Stimulated activated naive CD4-positive, alpha-beta T cell (primary cell): ENCODE data around the gene TMED5.
"Not testable (repeated sequence)": the region's sequence is repeated elsewhere in the genome, so short reads cannot be mapped to it uniquely, and the experiment has no call there.

ENCODE experiments used
- DNase-seq, 6 experiments: peaks; one replicate each; lab custom pipeline; 2025; lab: John Stamatoyannopoulos, UW

Gene TMED5

GRCh38 chr1:93171549-93172034, 8.6 kb downstream of the TMED5 start:
- no peak for DNase-seq

- not testable (repeated sequence) for DNase-seq
These were observed 10.0 kb downstream of the TMED5 start for GRCh38 chr1:93170141-93170678.

GRCh38 chr1:93167006-93167405, 13.2 kb downstream of the TMED5 start:
- DNase-seq = no peak

- DNase-seq = not testable (repeated sequence)
These were observed 14.3 kb downstream of the TMED5 start for GRCh38 chr1:93165895-93166294.

- DNase-seq = no peak
These were observed 15.4 kb downstream of the TMED5 start for GRCh38 chr1:93164816-93165215.

GRCh38 chr1:93163314-93163713, 16.9 kb downstream of the TMED5 start:
- DNase-seq = not testable (repeated sequence)

GRCh38 chr1:93159337-93159736, 20.9 kb downstream of the TMED5 start:
- DNase-seq = no peak

GRCh38 chr1:93155335-93155734, 24.9 kb downstream of the TMED5 start:
- no peak for DNase-seq

GRCh38 chr1:93154898-93155297, 25.3 kb downstream of the TMED5 start:
- no peak for DNase-seq

GRCh38 chr1:93152835-93153234, 27.4 kb downstream of the TMED5 start:
- no peak for DNase-seq

GRCh38 chr1:93151474-93151873, 28.7 kb downstream of the TMED5 start:
- DNase-seq = no peak

- DNase-seq = no peak
These were observed 29.5 kb downstream of the TMED5 start for GRCh38 chr1:93150729-93151128.

GRCh38 chr1:93148001-93148400, 32.2 kb downstream of the TMED5 start:
- no peak for DNase-seq

GRCh38 chr1:93143769-93144168, 36.4 kb downstream of the TMED5 start:
- DNase-seq = no peak

GRCh38 chr1:93143136-93143535, 37.1 kb downstream of the TMED5 start:
- no peak for DNase-seq

GRCh38 chr1:93142161-93142560, 38.1 kb downstream of the TMED5 start:
- no peak for DNase-seq

- DNase-seq = no peak
These were observed 40.1 kb downstream of the TMED5 start for GRCh38 chr1:93140106-93140505.

GRCh38 chr1:93137604-93138292, 42.5 kb downstream of the TMED5 start:
- no peak for DNase-seq

GRCh38 chr1:93136445-93136844, 43.8 kb downstream of the TMED5 start:
- DNase-seq = no peak

GRCh38 chr1:93132638-93133037, 47.6 kb downstream of the TMED5 start:
- DNase-seq = no peak

GRCh38 chr1:93129507-93130099, 50.6 kb downstream of the TMED5 start:
- DNase-seq = no peak

- DNase-seq = no peak
These were observed 55.5 kb downstream of the TMED5 start for GRCh38 chr1:93124556-93125355.
